Neural progenitor cell (in vitro differentiated cells): ENCODE results near the gene PINK1.

Experiments
- CTCF ChIP-seq: fragments of 200-600 bp; sonication (generic); IDR thresholded peaks from 2 replicates; pipeline ENCODE4 v1.5.1; 2017; ENCODE audit warnings: antibody characterized with exemption, mild to moderate bottlenecking
- EZH2 ChIP-seq: fragments of 200-600 bp; sonication (generic); IDR thresholded peaks from 2 replicates; pipeline ENCODE4 v1.6.1; 2017; ENCODE audit warnings: antibody characterized with exemption, mild to moderate bottlenecking, moderate library complexity
- EZH2phosphoT487 ChIP-seq: fragments of 200-600 bp; sonication (generic); IDR thresholded peaks from 2 replicates; pipeline ENCODE4 v1.6.1; 2017; ENCODE audit warnings: antibody characterized with exemption

- TF ChIP-seq EZH2: no peak
- TF ChIP-seq CTCF: no peak
- no peak for TF ChIP-seq EZH2phosphoT487
Observed at GRCh38 chr1:20657024-20657423, 23.8 kb downstream of the PINK1 start.
